HG02759 (cell line): Measurements from ENCODE around the gene PTCHD1.

Experiments used
- ATAC-seq: cut with Tn5 transposase; IDR thresholded peaks from one replicate; pipeline ENCODE4 v1.9.1; 2021; ENCODE audit warnings: mild to moderate bottlenecking, moderate library complexity; ENCODE audit not compliant: unreplicated experiment

Gene PTCHD1

DNA sequence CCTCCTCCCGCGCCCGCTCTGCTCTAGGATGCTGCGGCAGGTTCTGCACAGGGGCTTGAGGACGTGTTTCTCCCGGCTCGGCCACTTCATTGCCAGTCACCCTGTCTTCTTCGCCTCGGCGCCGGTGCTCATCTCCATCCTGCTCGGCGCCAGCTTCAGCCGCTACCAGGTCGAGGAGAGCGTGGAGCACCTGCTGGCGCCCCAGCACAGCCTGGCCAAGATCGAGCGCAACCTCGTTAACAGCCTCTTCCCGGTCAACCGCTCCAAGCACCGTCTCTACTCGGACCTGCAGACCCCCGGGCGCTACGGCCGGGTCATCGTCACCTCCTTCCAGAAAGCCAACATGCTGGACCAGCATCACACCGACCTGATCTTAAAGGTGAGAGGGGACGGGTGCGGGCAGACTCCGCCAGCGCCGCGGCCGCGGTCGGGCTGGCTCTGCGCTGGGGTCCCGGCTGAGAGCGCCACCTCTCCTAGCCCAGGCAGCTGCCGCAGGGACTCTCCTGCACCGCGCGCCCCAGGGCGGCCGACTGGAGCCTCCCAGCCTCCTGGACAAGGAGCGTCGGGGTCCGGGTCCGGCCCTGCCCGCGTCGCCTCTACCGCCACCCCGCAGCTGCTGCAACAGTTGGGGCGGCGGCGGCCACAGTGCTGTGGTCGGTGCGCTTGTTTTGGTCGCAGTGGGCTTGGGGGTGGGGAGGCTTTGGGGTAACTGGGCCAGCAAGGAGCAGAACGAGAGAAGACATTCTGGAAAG, at the start of gene PTCHD1:
PTCHD1 (plus strand) TSS at position 2 of the 752 bp plus-strand sequence; CDS start at position 29, 27 bp downstream.
- no peak for ATAC-seq

DNA sequence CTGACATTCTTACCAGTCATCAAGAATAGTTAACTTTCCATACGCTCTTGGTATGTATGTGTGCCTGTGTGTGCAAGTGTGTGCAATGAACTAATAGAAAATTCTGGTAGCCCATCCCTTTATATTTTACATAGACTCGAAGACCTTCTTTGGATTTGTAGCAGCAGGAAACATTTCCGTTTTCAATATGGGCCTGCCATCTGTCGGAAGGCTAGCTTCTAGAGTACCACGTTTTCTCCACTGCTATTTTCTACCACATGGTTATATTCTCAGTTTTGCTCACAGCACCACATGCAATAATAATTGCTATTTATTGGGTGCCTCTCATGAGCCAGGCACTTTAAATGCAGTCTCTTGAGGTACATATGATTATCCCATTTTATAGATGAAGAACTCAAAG, 47.9 kb upstream of the PTCHD1 start:
- no peak for ATAC-seq

DNA sequence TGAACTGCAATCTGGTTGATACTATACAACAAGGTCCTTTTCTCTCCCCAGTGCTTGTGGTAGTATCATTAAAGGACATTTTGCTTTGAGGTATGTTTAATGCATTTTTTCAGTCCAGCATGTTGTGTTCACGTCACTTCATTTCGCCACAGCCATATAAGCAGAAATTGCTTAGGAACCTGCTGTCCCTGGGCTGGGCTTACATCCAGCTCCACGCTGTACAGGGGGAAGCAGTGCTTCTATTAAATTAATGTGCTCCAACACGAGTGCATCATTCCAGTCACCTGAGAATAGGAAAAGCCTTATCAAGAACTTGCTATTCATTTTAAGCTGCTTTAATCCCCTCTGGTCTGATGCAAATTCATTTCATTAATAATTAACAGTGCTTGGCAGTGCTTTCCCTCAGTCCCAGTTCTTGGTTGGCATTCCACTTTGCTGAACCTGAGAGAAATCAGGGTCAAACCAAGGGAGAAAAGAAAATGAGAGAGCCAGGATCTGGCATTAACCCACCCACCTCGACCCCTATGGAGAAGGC, 47.4 kb upstream of the PTCHD1 start:
- no peak for ATAC-seq

DNA sequence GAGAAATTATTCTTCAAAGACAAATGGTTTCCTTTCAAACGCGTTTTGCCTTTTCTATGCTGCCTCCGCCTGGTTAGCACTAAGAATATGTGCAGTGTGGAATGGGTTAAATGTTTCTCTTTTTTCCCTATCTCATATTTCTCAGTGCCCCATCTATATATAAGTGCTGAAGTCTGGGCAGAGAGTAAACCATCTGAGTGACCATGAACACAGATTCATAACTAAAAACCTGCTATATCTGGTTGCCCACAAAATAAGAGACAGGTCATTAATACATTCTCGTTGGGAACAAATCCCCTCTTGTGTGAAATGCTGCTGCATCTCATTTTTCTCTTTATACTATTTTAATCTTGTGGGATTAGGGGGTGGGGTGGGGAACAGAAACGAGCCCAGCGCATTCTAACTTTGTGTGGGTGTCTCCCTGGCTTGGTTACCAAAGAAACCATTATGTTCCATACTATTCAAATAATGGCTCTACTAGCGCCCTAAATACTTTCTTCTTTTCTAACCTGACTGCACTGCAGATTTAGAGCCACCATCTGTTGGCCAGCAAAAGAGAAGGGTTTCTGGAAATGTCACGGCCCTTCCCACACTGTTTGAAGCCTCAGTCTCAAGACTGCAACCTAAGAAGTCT, 42.2 kb upstream of the PTCHD1 start:
- ATAC-seq: no peak

GRCh38 chrX:23292988-23293651, 41.5 kb upstream of the PTCHD1 start:
- no peak for ATAC-seq

DNA sequence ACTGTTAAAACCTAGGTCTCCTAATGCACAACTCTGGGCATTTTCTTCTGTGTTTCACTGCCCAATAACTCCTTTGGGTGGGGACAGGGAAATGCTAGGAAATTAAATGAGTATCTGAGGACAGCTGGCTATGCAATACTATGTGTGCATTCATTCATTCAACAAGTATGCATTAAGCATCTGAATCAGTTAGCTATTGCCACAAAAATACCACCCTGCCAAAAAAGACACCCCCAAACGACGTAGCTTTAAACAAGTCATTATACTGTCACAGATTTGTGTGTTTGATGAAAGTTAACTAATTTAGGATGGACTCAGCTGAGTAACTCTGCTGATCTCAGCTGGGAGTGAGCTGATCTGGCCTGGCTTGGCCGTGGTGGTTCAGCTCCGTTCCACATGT, 29.8 kb upstream of the PTCHD1 start:
- no peak for ATAC-seq

DNA sequence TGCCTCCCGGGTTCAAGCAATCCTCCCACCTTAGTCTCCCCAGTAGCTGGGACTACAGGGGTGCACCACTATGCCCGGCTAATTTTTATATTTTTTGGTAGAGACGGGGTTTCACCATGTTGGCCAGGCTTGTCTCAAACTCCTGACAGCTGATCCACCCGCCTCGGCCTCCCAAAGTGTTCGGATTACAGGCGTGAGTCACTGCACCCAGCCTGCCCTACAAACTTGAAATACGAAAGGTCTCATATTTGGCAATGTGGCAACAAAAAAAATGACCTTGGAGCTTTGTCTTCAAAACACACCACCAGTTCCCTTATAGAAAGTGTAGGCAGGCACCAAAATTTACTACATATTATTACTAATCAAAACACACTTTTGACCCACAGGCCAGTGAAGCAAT, 22.9 kb upstream of the PTCHD1 start:
- ATAC-seq: no peak

GRCh38 chrX:23312136-23312535, 22.5 kb upstream of the PTCHD1 start:
- ATAC-seq: no peak

DNA sequence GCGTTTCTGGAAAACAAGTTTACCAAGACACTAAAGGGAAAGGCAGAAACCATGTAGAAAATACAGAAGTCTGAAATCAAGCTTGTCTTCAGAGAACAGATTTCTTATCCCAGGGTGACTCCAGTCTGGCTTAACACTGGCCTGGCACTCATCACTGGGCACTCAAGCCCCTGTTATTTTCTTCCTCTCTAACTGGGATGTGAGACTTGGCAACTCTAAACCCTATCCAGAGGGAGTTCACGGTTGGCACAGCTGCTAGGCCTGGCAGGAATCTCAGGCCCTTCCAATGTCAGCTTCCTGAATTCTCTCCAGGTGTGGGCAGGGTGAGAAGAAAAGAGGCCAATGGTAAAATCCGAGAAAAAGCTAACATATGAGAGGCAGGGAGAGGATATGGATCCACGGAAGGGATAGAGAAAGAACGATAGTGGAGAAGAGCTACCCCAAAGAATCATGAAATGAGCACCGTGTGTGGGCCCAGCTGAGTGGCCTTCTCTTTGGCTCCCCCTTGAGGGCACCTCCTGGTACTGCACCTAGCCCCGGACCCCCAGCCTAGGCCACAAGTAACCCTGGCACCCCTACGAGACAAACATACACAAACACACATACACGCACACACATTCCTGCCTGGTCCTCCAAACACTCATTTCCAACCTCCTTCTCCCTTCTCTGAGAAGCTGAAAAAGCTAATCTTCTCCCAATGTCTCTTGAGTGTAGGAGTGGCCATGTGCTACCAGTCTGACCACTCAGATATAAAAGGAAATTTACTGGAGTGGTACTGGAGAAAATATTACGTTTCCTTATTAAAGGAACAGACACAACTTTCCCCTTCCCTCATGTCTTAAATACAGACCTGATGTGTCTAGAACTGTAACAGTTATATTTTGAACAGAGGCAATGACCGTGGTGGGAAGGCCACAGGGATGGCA, 16.6 kb upstream of the PTCHD1 start:
- ATAC-seq: peak; percentile 72

DNA sequence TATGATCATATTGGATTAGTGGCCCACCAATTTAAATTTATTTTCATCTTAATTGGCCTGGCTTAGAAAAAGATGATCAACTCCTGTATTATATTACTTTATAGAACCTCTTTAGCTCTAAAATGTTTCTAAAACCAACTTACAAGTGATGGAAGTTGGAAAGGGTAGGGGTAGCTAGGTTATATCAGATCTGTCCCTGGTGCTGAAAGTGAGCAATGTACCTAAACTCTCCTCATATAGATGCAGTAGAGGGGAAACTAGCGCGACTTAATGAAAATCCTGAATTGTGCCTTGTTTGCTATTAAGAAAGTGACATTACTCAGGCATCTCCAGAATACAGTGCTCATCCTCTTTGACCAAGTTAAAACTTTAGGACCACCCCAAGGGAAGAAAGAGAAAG, 7.5 kb upstream of the PTCHD1 start:
- ATAC-seq: no peak

- ATAC-seq: no peak
These were observed 2.9 kb upstream of the PTCHD1 start for GRCh38 chrX:23331701-23332100.

GRCh38 chrX:23332101-23332887, 2.4 kb upstream of the PTCHD1 start:
- ATAC-seq: no peak

DNA sequence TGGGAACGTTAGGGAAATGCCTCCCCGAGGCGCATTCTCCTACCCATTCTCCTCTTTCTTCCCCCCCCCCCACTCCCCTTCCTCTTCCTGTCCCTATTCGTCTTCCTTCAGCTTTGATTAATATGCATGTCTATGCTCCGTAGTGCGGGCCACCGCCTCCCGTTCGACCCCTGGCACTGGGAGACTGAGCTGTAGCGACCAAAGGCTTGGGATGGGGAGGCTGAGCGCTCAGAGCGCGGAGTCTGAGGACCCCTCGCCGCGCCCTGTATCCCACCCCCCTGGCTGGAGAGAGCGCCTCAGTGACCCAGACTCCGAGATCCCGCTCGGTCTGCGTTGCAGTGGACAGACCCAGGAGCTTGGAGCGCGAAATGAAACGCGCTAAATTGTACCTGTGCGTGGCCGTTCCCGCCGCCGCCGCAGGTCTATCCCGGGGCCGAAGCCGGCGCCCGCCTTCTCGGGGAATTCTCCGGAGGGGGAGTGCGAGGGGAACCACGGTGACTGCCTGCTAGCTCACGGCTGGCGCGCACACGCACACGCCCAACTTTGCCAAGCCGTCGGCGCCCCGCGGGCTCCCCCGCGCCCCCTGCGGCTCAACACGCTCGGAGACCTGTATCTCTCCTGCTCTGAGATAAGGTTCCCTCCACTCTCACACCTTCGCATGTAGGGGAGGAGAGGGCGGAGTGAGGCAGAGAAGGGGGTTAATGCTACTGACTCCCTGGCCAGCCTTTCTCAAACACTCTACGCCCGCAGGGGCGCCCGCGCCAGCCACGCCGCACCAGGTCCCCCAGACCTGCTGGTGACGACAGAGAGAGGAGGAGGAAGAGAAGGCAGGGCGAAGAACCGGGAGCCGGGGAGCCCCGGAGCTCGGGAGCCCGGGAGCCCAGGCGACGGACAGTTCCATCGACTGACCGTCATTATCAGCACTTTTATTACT, 1.5 kb upstream of the PTCHD1 start:
- ATAC-seq: no peak

DNA sequence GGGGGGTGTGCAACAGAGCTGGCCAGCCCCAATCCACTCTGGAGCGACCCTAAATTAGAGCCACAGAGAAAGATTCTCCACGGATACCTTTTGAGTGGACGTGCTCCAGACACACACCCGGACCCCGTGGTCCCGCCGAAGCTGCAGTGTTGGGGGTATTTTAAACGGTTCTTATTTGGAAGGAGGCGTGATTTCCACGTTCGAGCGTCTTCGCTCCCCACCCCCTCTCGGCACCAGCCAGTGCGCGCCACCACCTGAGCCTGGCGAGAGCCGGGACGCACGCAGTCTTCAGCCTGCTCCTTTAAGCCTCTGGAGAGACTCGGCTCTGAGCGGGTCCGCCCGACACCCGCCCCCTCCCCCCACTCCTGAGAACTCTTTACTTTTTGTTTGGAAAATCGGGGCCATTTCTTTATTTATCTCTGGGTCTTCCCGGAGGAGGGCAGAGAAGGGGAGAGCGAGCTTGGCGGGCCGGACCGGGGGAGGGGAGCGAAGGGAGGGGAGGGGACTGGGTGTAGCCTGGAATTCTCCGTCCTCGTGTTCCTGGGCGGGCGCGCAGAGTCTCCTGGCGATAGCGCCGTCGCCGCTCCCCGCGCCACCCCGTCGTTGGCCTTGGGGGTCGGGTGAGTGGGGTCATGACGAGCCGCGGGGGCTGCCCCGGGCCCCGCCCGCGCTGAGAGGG, 668 bp upstream of the PTCHD1 start:
- ATAC-seq: no peak

- ATAC-seq: no peak
These were observed 165 bp upstream of the PTCHD1 start for GRCh38 chrX:23334521-23334847.

GRCh38 chrX:23338334-23338733, 3.7 kb downstream of the PTCHD1 start:
- ATAC-seq: no peak

- no peak for ATAC-seq
These were observed 6.8 kb downstream of the PTCHD1 start for GRCh38 chrX:23341452-23341851.

DNA sequence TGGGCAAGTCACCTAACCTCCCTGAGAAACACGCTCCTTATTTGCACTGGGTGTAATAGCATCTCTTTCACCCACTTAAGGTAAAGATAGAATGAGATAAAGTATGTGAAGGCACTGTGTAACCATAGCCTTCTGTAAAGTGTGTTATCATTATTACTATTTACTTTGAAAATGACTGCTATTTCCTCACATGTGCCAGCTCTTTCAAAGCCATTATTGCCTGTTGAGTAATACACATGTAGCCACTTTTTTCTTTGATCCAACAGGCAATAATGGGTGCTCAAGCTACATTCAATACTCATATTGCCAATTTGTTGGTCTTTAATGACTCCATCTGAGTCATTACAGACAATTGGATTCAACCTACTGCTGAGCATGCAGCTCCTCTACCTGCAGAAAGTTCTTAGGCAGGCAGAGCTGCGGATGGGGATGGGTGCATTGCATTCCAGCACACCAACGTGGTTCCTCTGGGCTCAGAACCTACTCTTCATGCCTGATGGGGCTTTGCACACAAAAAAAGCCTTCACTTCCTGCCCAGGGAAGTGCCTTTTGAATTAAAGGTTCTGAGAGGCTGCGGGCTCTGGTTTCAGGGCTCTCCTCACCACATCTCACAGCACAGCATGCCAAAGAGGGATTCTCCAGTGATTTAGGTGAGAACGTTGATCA, 9.7 kb downstream of the PTCHD1 start:
- ATAC-seq: no peak
